GM23248 (cell line): ENCODE measurements around the gene TM4SF4.

Experiments used
- EZH2 ChIP-seq: fragments of 200-600 bp; sonication (generic); IDR thresholded peaks from 2 replicates; pipeline ENCODE4 v1.6.1; 2018; ENCODE audit warnings: antibody characterized with exemption, mild to moderate bottlenecking; ENCODE audit not compliant: insufficient read depth, poor library complexity, severe bottlenecking
- EZH2phosphoT487 ChIP-seq: fragments of 200-600 bp; sonication (generic); IDR thresholded peaks from 2 replicates; pipeline ENCODE4 v1.6.1; 2018; ENCODE audit warnings: antibody characterized with exemption, moderate library complexity, mild to moderate bottlenecking, low read depth; ENCODE audit not compliant: insufficient read depth

DNA sequence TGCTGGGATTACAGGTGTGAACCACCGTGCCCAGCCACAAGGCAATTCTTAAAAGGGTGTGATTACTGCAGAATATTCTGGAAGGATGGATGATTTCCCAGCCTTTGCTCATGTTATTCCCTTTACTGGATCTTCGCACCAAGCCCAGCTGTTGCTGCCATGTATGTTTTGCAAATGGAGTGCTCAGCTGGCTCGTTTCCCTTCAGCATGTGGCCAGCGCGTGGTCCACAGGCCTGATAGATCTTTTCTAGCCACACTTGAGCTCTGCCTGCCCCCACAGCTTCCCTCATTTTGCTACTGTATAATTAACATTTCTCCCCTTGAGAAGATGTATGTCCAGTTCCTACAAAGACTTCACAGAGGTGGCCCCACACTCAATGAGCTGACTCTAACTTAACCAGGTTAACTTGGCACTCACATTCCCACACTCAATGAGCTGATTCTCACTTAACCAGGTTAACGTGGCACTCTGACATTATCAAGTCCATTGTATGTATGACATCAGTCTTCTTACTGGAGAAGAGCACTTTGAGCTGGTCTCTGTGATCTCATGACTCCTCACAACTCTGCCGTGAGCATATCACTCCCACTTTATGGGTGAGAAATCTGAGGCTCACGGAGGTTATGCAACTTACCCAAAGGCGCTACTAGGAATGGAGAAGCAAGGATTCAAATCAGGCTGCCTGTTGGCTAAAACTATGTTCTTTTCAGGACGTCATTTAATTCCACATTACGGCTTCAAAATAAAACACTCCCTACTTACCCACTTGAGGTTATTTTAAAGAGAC is 49.2 kb downstream of the TM4SF4 start:
- TF ChIP-seq EZH2 = no peak
- TF ChIP-seq EZH2phosphoT487 = no peak
